ENCODE data around the gene TMEM167B. TPM values are rescaled to one million over a fixed set of nuclear protein-coding genes. Genes with fewer than 3 reads are reported as not detected.
"Not testable (repeated sequence)": the region's sequence is repeated elsewhere in the genome, so short reads cannot be mapped to it uniquely, and the experiment has no call there.

The TMEM167B gene
- polyA plus RNA-seq, 3 donors = 34.3 to 45.2 (median 38.9) TPM

DNA sequence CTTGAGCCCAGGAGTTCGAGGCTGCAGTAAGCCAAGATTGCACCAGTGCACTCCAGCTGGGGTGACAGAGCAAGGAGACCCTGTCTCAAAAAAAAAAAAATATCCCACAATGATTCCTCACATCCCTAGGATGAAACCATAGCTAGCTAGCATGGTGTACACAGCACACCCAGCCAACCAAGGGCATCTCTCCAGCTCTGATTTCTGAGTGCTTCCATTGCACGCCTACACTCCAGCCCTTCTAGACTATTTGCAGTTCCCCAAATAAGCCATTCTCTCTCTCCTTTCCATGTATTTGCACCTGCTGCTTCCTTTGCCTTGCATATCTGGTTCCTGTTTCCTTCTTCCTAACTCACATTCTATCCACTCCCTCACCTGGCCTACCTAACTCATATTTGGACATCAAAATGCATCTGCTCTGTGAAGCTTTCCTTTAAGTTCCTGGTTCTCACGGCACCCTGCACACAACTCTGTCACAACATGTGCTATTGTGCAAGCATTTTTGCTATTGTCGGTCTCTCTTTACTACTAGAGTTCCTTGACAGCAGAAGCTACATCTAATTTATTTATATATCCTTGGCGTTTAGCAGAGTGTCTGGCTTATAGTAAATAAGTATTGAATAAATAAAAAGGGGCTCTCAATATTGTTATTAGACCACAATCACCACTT lies 21.0 kb downstream of the TMEM167B start:
- no peak for DNase-seq

DNA sequence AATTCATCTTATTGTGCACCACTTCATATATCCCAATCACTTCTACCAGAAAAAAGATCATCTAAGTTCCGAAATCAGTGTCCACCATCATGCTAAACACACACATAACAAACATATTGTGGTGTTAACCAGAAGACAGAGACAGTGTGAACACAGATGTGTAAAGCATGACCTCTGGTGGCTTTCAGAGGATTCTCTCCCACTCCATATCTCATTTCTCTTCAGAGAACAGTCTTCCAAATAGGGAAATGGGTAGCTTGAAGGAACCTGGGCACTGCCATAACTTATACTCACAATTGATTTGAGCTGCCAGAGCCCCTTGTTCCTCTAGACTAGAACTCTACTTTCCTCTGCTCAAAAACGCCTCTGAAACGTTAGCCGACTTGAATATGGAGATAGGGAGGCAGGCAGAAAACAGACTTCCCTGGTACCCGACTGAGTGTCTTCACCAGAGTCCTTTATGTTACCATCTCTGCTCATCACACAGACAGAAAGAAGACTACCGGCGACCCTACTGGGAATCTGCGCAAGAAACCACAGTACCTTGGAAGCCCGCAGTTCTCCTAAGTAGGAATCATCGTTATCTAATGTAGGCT lies 21.6 kb downstream of the TMEM167B start:
- no peak for DNase-seq

DNA sequence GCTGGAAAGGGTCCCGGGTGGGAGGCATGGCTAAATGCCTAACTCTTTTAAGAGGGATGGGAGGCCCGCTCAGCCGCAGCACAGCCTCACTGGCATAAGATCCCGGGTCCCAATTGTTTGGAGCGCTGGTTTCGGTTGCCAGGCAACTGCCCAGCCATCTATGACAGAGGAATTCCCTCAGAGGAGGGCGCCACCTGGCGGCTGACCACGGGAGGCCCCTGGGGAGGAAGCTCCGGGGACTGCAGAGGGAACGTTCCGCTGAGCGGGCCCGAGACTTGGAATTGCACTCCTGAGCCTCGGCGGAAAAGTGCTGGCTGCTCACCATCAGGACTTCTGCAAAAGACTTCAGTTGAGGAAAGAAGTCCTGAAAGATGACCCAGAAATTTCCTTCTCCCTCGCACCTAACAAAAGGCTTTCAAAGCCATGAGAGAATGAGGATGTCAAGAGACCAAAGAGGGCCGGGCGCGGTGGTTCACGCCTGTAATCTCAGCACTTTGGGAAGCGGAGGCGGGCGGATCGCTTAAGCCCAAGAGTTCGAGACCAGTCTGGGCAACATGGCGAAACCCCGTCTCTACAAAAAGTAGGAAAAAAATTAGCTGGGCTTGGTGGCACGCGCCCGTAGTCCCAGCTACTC lies 22.2 kb downstream of the TMEM167B start:
- peak; percentile 96 for DNase-seq

DNA sequence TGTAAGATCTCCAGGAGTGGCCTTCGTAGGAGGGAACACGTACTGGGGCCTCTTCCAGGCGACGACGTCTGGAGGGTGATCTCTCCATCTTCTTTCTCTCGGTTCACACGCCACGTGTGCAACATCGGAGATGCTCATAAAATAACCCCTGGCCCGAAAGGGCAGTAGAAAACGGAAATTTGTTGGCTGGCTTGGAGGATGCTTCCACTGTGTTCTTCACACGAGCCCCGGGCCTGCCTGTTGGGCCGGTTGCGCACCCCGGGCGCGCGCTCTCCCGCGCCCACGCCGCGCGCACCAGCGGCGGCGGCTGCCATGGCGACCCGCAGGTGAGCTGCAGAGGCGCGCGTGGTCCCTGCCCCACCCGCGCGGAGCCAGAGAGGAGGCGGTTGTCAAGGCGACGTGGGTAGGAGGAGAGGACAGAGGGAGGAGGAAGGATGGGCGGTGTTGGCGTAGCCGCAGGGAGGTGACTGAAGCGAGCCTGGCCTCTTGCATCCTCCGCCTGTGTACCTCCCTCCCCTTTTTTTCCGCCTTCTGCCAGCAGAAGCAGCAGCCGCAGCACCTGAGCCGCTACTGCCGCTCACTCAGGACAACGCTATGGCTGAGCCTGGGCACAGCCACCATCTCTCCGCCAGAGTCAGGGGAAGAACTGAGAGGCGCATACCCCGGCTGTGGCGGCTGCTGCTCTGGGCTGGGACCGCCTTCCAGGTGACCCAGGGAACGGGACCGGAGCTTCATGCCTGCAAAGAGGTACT lies 23.2 kb downstream of the TMEM167B start, which contains the start of gene ELAPOR1:
Gene ELAPOR1, plus strand, starts transcription at position 526 of the 752 bp plus-strand sequence. Its CDS starts 69 bp downstream, at position 595.
- DNase-seq = no peak

DNA sequence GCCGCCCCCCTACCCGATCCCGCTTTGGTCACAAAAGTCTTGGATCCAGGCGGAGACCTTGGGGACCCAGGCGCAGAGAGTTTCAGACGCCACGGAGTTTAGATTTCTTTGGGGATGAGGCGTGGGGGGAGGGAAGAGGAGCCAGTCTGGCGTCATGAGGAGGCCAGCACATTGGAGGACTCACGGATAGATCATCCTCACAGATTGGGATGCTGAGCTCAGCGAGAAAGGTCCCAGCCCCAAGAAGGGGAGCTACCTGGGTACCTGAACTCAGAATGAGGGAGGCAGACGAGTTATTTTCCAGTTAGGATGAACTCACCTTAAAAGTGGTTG lies 23.7 kb downstream of the TMEM167B start:
- DNase-seq = no peak

- DNase-seq = no peak
Measured at GRCh38 chr1:109115685-109116084, 25.1 kb downstream of the TMEM167B start.

DNA sequence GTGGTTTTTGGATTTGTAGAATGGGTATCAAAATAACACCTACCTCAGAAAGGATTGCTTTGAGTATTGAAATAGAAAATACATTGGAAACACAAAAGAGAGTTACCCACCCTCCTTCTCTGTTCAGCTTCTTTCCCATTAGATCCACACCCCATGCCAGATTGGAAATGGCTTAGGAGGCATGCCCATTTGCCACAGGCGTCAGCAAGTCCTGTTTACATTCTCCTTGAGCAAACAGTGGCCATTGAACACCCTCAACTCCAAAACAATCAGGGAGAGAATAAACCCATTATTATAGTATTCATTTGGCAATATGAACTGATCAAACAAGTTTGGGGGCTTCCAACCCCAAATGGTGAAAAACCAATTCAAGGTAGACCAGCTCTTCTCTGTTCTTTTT lies 25.7 kb downstream of the TMEM167B start:
- DNase-seq = no peak

GRCh38 chr1:109118089-109118488 lies 27.5 kb downstream of the TMEM167B start:
- no peak for DNase-seq

DNA sequence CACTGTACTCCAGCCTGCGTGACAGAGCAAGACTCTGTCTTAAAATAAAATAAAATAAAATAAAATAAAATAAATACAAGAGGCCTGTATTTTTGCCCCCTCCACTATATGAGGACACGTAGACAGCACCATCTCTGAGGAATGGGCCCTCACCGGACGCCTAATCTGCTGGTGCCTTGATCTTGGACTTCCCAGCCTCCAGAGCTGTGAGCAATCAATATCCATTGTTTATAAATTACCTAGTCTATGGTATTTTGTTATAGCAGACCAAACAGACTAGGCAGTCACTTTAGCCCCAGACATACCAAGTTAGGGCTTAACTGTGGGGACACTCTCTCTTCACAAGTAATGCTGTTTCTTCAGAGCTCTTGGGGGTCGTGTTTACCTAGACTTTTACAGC lies 29.8 kb downstream of the TMEM167B start:
- DNase-seq = no peak

DNA sequence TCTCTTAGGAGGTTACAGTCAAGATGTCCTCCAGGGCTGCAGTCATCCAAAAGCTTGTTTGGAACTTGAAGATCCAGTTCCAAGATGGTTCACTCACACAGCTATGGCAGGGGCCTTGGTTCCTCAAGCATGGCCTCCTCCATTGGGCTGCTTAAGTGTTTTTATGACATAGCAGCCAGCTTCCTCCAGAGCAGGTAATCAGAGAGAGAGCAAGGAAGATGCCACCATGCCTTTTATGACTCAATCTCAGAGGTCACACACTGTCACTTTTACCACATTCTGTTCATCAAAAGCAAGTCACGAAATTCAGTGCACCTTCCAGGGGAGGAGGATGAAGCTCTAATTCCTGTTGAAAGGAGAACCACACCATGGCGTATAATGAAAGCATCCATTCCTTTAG lies 40.5 kb downstream of the TMEM167B start:
- DNase-seq = no peak

DNA sequence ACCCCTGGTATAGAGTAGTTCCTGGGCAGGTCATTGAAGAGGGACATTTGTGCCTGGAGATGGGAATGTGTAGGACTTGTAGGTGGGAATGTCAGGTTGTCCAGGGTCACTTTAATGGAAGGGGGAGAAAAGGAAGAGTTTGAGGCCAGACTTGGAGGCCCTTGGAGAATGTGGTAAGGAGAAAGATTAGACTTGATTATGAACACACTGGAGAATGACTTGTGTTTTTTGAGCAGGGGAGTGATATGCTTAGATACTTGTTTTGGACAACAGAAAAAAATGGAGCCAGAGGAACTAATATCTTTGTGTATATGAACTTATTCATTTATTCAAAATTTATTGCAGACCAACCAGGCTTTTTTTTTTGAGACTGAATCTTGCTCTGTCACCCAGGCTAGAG lies 41.2 kb downstream of the TMEM167B start:
- no peak for DNase-seq

DNA sequence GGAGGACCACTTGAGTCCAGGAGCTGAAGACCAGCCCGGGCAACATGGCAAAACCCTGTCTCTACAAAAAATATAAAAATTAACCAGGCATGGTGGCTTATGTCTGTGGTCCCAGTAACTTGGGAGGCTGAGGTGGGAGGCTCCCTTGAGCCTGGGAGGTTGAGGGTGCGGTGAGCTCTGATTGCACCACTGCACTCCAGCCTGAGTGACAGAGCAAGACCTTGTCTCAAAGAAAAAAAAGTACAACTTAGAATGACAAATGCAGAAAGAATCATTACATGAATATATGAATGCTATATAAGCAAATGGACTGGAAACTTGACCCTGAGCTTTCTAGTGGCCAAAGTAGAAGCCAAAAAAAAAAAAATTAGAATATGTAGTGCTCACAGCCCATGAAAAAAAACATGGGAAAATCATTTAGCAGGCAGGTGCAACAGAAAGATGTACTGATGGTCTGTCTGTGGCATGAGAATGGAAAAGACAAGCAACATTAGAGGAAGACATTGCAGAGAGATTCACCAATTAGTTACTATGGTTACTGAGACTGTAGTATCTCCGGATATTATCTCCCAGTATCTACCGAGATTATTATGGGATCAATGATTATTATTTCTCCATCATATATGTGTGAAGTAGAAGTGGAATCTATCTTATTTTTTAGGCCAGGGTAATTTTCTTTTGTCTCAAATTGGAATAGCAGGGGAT lies 42.6 kb downstream of the TMEM167B start:
- no peak for DNase-seq

GRCh38 chr1:109133815-109134214 lies 43.3 kb downstream of the TMEM167B start:
- DNase-seq = no peak

DNA sequence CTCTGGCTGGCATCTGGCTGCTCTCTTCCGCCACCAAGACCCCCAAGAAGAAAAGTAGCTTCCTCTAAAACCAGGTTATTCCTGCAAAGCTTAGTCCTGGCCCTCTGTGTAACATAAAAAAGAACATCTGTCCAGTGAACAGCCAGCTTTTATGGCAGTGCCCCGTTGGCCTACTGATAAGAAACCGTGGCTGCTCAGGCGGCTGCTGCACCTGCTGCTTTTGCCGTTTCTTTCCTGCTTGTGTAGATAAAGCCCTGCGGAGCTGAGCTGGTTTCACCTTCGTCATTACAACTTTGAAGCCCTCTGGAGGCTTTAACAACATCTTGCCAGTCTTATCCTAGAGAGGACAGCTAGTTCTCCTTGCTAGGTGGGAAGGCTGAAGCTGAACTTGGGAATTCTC lies 43.9 kb downstream of the TMEM167B start:
- no peak for DNase-seq

- no peak for DNase-seq
Measured at GRCh38 chr1:109135940-109136339, 45.4 kb downstream of the TMEM167B start.

DNA sequence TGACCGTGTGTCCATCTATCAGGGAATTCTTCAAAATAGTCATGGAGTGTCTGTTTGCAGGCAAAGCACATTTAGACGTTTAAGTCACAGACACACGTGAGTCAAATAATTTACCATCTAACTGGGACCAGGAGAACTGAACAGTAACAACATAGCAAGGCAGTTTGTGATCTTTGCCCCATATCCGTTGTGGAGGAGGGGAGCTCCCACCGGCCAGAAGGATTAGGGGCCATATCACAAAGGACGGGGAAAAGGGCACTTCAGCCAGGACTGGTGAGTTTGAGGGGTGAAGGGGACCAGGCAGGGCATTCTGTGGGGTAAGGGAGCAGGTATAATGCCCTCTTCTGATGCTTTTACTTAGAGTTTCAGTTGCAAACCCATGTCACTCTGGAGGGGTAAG lies 46.2 kb downstream of the TMEM167B start:
- no peak for DNase-seq

DNA sequence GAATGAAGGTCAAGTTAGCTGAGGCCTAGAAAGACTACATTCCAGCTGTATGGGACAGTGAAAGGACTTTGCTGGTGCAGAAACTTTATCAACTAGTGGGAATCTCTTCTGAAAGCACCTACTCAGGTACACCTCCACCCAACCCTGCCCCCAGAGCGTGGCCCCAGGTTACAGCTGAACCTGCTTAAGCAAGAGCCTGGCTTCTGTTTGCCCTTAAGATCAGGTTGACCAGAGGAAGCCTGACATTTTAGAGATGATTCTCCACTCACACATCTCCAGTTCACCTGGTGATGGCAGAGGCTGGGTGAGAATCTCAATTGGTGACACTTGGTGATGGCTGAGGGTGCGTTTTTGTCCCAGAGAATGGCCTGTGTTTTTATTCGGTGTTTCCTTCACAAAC lies 47.4 kb downstream of the TMEM167B start:
- no peak for DNase-seq

DNA sequence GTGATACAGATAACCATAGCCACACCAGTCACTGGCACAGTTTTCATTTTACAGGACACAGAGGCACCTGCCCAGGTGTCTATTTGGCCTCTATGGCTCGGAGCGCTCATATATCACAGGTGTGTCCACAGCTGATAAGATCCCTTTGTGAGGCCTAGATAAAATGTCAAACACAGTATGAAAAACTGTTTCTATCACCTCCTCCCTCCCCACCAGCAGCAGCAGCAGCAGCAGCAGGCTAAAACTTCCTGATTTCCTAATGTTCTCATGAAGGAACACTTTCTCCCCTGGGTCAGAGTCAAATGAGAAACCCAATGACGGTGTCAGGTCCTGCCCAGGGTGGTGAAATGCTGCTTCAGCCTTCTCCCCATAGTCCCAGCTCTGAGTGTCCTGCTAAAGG lies 47.8 kb downstream of the TMEM167B start:
- DNase-seq = no peak

DNA sequence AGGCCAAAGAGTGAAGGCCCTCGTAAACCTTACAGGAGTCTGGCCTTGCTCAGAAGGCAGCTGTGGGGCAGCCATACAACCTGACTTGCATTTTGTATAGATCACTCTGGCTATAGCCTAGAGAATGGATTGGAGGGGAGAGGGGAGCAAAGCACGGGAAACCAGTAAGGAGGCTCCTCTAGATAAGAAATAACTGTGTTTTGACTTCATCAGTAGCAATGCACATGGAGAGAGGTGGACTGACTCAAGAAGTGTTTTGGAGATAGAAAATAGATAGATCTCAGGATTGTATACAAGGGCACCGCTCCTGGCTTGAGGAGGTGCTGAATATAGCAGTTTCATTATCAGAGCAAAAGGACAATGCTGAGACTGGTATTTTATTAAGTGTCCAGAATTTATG lies 49.8 kb downstream of the TMEM167B start:
- no peak for DNase-seq

DNA sequence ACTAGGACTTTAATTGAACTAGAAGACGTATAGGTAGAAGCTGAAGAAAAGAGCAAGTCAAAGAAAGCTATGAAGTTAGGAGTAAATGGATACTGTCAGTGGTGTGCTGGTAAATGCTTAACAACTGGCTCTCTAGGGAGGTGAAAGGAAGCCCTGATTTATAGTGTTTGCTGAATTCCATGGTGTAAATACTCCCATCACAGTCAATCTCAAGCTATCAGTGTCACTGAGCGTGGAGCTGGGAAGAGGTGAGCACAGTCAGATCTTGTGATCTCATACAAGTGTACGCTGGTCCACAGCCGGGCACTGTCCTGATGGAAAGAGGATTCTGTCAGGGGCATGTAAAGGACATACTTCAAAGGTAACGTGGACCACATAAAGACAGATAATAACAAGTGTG lies 51.7 kb downstream of the TMEM167B start:
- no peak for DNase-seq

GRCh38 chr1:109142725-109143124 lies 52.2 kb downstream of the TMEM167B start:
- not testable (repeated sequence) for DNase-seq
